Breast epithelium (tissue), 3 donors: ENCODE data around the gene AFF4.

Experiments
- POLR2A ChIP-seq: fragments of 450-650 bp; IDR thresholded peaks from one replicate; pipeline ENCODE4 v1.6.1; 2016; ENCODE audit warnings: antibody characterized with exemption, mild to moderate bottlenecking, moderate library complexity
- POLR2AphosphoS5 ChIP-seq, 3 donors: sonication (generic); formaldehyde crosslinking; IDR thresholded peaks; one replicate each; pipeline ENCODE4 v1.6.1; 2017; ENCODE audit warnings: antibody characterized with exemption in 3 of 3
- TF ChIP-seq, protein P1 (sequence below), 3 donors: fragments of 450-650 bp; IDR thresholded peaks; one replicate each; pipeline ENCODE4 v1.5.1; 2016 to 2017; ENCODE audit warnings: antibody characterized with exemption in 3 of 3, mild to moderate bottlenecking in 3 of 3, moderate library complexity in 3 of 3

DNA sequence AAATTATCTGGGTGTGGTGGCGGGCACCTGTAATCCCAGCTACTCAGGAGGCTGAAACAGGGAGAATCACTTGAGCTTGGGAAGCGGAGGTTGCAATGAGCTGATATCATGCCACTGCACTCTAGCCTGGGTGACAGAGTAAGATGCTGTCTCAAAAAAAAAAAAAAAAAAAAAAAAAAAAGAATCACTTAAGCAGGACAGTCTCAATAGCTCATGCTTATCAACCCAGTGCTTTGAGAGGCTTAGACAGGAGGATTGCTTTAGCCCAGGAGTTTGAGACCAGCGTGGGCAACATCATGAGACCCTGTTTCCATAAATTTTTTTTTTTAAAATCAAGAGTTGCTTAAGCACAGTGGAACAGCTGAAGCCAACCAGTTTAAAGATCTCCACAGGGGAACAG, 47.3 kb downstream of the AFF4 start:
- TF ChIP-seq POLR2AphosphoS5 (IDR thresholded peaks at IDR 0.05): no peak
- TF ChIP-seq, protein P1, sequence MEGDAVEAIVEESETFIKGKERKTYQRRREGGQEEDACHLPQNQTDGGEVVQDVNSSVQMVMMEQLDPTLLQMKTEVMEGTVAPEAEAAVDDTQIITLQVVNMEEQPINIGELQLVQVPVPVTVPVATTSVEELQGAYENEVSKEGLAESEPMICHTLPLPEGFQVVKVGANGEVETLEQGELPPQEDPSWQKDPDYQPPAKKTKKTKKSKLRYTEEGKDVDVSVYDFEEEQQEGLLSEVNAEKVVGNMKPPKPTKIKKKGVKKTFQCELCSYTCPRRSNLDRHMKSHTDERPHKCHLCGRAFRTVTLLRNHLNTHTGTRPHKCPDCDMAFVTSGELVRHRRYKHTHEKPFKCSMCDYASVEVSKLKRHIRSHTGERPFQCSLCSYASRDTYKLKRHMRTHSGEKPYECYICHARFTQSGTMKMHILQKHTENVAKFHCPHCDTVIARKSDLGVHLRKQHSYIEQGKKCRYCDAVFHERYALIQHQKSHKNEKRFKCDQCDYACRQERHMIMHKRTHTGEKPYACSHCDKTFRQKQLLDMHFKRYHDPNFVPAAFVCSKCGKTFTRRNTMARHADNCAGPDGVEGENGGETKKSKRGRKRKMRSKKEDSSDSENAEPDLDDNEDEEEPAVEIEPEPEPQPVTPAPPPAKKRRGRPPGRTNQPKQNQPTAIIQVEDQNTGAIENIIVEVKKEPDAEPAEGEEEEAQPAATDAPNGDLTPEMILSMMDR (IDR thresholded peaks at IDR 0.05): no peak
- no peak for TF ChIP-seq POLR2A
